Endothelial cell of umbilical vein (primary cell): ENCODE data around the gene KCNN3. TPM values are rescaled to one million over a fixed set of nuclear protein-coding genes. Genes with fewer than 3 reads are reported as not detected.

ENCODE experiments used
- BruUV-seq: library from RNA; stranded (reverse); fragments of 400-500 nt; replicated peaks from 2 replicates; lab custom pipeline; 2021; lab: Mats Ljungman, UMichigan
- CTCF ChIA-PET: fragments of 300-600, 350-600 bp; sonication (Branson Sonifier 250); formaldehyde crosslinking; loops from one replicate; lab custom pipeline; 2021; ENCODE audit warnings: antibody characterized with exemption, inconsistent platforms; lab: Charles Lee
- POLR2A ChIA-PET: fragments of 300-600, 350-600 bp; sonication (Branson Sonifier 250); formaldehyde crosslinking; loops from one replicate; lab custom pipeline; 2021; ENCODE audit warnings: antibody characterized with exemption, inconsistent platforms; lab: Charles Lee
- DNase-seq: peaks from one replicate; pipeline ENCODE4 v3.0.0-alpha.2; 2011; ENCODE audit warnings: low read depth, low spot score
- FAIRE-seq: peaks from 2 replicates; lab custom pipeline; 2011; peaks lifted over from hg19 to GRCh38; lab: Jason Lieb, UNC
- H2AFZ ChIP-seq: 2 replicates; pipeline ENCODE4 v1.6.0; 2012; ENCODE audit warnings: low read depth, low read length, control low read depth, inconsistent platforms
- H3K27ac ChIP-seq: 2 replicates; pipeline ENCODE4 v1.5.1; 2011; ENCODE audit warnings: low read depth, mild to moderate bottlenecking, control low read depth, low read length, moderate library complexity; ENCODE audit not compliant: insufficient read depth
- H3K27me3 ChIP-seq, 2 experiments: 2 replicates each; pipeline versions ENCODE4 v1.6.0 to v1.6.1; 2011; ENCODE audit warnings: low read length in 2 of 2, mixed read lengths in 1 of 2; ENCODE audit not compliant: control insufficient read depth in 2 of 2, insufficient read depth in 2 of 2
- H3K36me3 ChIP-seq, 2 experiments: 2 replicates in 1 of 2; 3 replicates in 1 of 2; pipeline ENCODE4 v1.5.1; 2011; ENCODE audit warnings: low read length in 2 of 2, mild to moderate bottlenecking in 1 of 2, moderate library complexity in 1 of 2; ENCODE audit not compliant: control insufficient read depth in 2 of 2, insufficient read depth in 2 of 2; ENCODE audit errors: extremely low read depth in 1 of 2
- H3K4me1 ChIP-seq: 3 replicates; pipeline ENCODE4 v1.5.1; 2011; ENCODE audit warnings: mild to moderate bottlenecking, low read length; ENCODE audit not compliant: control insufficient read depth, insufficient read depth; ENCODE audit errors: extremely low read depth
- H3K4me2 ChIP-seq: 2 replicates; pipeline ENCODE4 v1.6.1; 2011; ENCODE audit warnings: low read length, control low read depth, mixed read lengths; ENCODE audit not compliant: insufficient read depth
- H3K4me3 ChIP-seq, 3 experiments: fragments of 200-600 bp in 1 of 3; sonication (generic), shearing (Covaris generic) in 1 of 3; replicated peaks in 1 of 3; 2 replicates each; pipeline ENCODE4 v1.5.1; 2011 to 2016; ENCODE audit warnings: control low read depth in 3 of 3, low read length in 3 of 3, mild to moderate bottlenecking in 2 of 3, inconsistent platforms in 1 of 3, low read depth in 1 of 3, moderate library complexity in 1 of 3; ENCODE audit not compliant: insufficient read depth in 1 of 3
- H3K79me2 ChIP-seq: 2 replicates; pipeline ENCODE4 v1.6.0; 2012; ENCODE audit warnings: low read length, inconsistent platforms; ENCODE audit not compliant: control insufficient read depth, insufficient read depth
- H3K9ac ChIP-seq: replicated peaks from 2 replicates; pipeline ENCODE3; 2011; ENCODE audit warnings: low read length, control low read depth; ENCODE audit not compliant: insufficient read depth; ENCODE audit errors: extremely low read depth
- H3K9me1 ChIP-seq: replicated peaks from 3 replicates; pipeline ENCODE4 v1.6.0; 2011; ENCODE audit warnings: mild to moderate bottlenecking, low read length; ENCODE audit not compliant: control insufficient read depth, insufficient read depth; ENCODE audit errors: extremely low read depth
- H3K9me3 ChIP-seq: replicated peaks from 2 replicates; pipeline ENCODE4 v1.5.1; 2012; ENCODE audit warnings: low read length, inconsistent platforms; ENCODE audit not compliant: control insufficient read depth, insufficient read depth
- H4K20me1 ChIP-seq: replicated peaks from 2 replicates; pipeline ENCODE3; 2011; ENCODE audit warnings: mild to moderate bottlenecking, low read length; ENCODE audit not compliant: control insufficient read depth, insufficient read depth; ENCODE audit errors: extremely low read depth
- EZH2 ChIP-seq: IDR thresholded peaks from 2 replicates; pipeline ENCODE4 v1.6.1; 2012; ENCODE audit warnings: borderline replicate concordance, low read depth, mild to moderate bottlenecking, moderate library complexity, low read length, inconsistent platforms; ENCODE audit not compliant: severe bottlenecking
- FOS ChIP-seq: IDR thresholded peaks from 2 replicates; pipeline ENCODE4 v1.6.1; 2011; ENCODE audit warnings: mild to moderate bottlenecking, low read length, moderate library complexity, borderline replicate concordance; ENCODE audit not compliant: insufficient read depth
- GATA2 ChIP-seq: IDR thresholded peaks from 2 replicates; pipeline ENCODE4 v1.7.0; 2011; ENCODE audit warnings: low read depth, mild to moderate bottlenecking, moderate library complexity, mixed read lengths, low read length; ENCODE audit not compliant: insufficient read length, insufficient read depth
- JUN ChIP-seq: IDR thresholded peaks from 2 replicates; pipeline ENCODE4 v1.6.1; 2011; ENCODE audit warnings: borderline replicate concordance, low read depth; ENCODE audit not compliant: insufficient read length, insufficient read depth
- MYC ChIP-seq: IDR thresholded peaks from one replicate; pipeline ENCODE4 v1.6.1; 2011; ENCODE audit warnings: mild to moderate bottlenecking, low read depth, low read length
- POLR2A ChIP-seq: IDR thresholded peaks from 2 replicates; pipeline ENCODE4 v1.6.1; 2012; ENCODE audit warnings: low read depth, mild to moderate bottlenecking, control low read depth, low read length
- POLR2AphosphoS5 ChIP-seq: IDR thresholded peaks from 2 replicates; pipeline ENCODE4 v1.6.1; 2012; ENCODE audit warnings: low read depth, mild to moderate bottlenecking, control low read depth, low read length, moderate library complexity; ENCODE audit not compliant: insufficient read depth
- dilution Hi-C: fragments of 300-500 bp; cut with MboI; formaldehyde crosslinking; loops from one replicate; pipeline ENCODE4 v1.15.0; 2019; ENCODE audit warnings: low sequenced_read_pairs; ENCODE audit not compliant: extremely low pct_ligation_motif_present
- intact Hi-C: fragments of 100-400 bp; cut with micrococcal nuclease; formaldehyde crosslinking; loops from one replicate; pipeline ENCODE4 v1.10.0; 2022
- polyA plus RNA-seq, 4 experiments: library from polyadenylated mRNA; depleted of rRNA in 3 of 4; stranded (reverse) in 3 of 4; unstranded in 1 of 4; fragments of >200 nt; gene quantifications; 2 replicates each; pipeline versions ENCODE4 v1.2.1 to v1.2.3, GENCODE V29; 2011 to 2012; ENCODE audit warnings: missing spikeins in 1 of 4
- total RNA-seq: library from RNA; stranded (reverse); gene quantifications from 2 replicates; pipeline ENCODE4 v1.2.3, GENCODE V29; 2021
- TF ChIP-seq, protein P1 (sequence below), 2 donors: IDR thresholded peaks; 1 replicate in 1 of 2; 2 replicates in 1 of 2; pipeline ENCODE4 v1.5.1; 2011; ENCODE audit warnings: low read length in 2 of 2, mild to moderate bottlenecking in 2 of 2, moderate library complexity in 2 of 2, control low read depth in 1 of 2, inconsistent platforms in 1 of 2, low read depth in 1 of 2; ENCODE audit not compliant: insufficient read depth in 1 of 2; ENCODE audit errors: extremely low read depth in 1 of 2
- TF ChIP-seq, protein P2 (sequence below): IDR thresholded peaks from 2 replicates; pipeline ENCODE4 v1.6.1; 2011; ENCODE audit not compliant: insufficient read depth, insufficient read length

KCNN3 gene
- total and polyA plus RNA-seq, 2 donors (not counting 3 experiments of a cell fraction or from before 2014, with no cell fraction given), result 0.91 to 1.1 TPM

DNA sequence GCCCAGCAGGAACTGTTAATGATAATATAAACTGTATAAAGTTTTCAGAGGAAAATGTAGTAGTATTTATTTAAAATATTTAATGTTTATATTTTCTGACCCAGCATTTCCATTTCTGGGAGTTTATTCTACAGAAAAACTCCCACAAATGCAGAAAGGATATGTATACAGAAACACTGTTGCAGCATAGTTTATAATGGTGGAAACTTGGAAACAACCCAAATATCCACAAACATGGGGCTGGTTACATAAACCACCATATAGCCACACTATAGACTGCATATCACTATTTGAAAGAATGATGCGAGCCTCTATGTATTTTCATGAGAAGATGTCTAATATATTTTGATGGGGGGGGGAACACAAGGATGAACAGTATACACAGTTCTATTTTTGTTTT, 31.5 kb upstream of the KCNN3 start:
- BruUV-seq, result no TSS peak
- ChIA-PET POLR2A (interaction anchor here (0.6 kb wide), 1 partner anchor 20 kb away, joined by 3 read pairs; no protein-coding TSS in a partner anchor), CTCF (no interaction called here)
- Histone ChIP-seq H3K36me3 (no peaks in the 10 kb centered on the region), H2AFZ (no peak overlapping the region), H3K9ac (no peak overlapping the region), H3K9me1 (no peaks in the 10 kb centered on the region), H3K27me3 (peaks cover 0 to 5% of the 10 kb centered on the region in 2 experiments), H3K9me3 (no peaks in the 10 kb centered on the region), H3K27ac (no peak overlapping the region), H3K4me2 (no peak overlapping the region), H4K20me1 (no peaks in the 10 kb centered on the region), H3K79me2 (no peaks in the 10 kb centered on the region), H3K4me1 (no peaks in the 10 kb centered on the region), H3K4me3 (no peak overlapping the region)
- no peak for TF ChIP-seq EZH2
- no peak for TF ChIP-seq FOS
- TF ChIP-seq GATA2, result no peak
- no peak for TF ChIP-seq POLR2AphosphoS5
- TF ChIP-seq MYC, result no peak
- dilution Hi-C loops (no loop called here), intact Hi-C loops (no loop called here)
- DNase-seq (no peak), FAIRE-seq (no peak)

DNA sequence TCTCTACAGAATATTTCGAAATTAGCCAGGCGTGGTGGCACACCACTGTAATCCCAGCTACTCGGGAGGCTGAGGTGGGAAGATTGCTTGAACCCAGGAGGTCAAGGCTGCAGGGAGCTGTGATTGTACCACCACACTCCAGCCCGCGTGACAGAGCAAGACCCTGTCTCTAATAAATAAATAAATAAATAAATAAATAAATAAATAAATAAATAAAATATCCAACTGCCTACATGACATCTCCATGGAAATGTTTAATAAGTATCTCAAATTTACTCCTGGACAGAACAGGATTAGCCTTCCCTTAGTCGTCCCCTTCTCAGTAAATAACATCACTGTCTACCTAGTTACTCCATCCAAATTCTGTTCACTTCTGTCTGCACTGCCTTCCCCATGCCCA, 29.0 kb upstream of the KCNN3 start:
- Histone ChIP-seq H3K4me2 (no peak overlapping the region), H3K9me3 (no peaks in the 10 kb centered on the region), H3K27ac (no peak overlapping the region), H3K9me1 (no peaks in the 10 kb centered on the region), H3K79me2 (no peaks in the 10 kb centered on the region), H4K20me1 (no peaks in the 10 kb centered on the region), H3K9ac (no peak overlapping the region), H2AFZ (no peak overlapping the region), H3K4me3 (no peak overlapping the region), H3K4me1 (no peaks in the 10 kb centered on the region), H3K27me3 (peaks cover 7% of the 10 kb centered on the region in 2 experiments), H3K36me3 (no peaks in the 10 kb centered on the region)
- no TSS peak for BruUV-seq
- TF ChIP-seq, protein P1, sequence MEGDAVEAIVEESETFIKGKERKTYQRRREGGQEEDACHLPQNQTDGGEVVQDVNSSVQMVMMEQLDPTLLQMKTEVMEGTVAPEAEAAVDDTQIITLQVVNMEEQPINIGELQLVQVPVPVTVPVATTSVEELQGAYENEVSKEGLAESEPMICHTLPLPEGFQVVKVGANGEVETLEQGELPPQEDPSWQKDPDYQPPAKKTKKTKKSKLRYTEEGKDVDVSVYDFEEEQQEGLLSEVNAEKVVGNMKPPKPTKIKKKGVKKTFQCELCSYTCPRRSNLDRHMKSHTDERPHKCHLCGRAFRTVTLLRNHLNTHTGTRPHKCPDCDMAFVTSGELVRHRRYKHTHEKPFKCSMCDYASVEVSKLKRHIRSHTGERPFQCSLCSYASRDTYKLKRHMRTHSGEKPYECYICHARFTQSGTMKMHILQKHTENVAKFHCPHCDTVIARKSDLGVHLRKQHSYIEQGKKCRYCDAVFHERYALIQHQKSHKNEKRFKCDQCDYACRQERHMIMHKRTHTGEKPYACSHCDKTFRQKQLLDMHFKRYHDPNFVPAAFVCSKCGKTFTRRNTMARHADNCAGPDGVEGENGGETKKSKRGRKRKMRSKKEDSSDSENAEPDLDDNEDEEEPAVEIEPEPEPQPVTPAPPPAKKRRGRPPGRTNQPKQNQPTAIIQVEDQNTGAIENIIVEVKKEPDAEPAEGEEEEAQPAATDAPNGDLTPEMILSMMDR (IDR thresholded peaks at IDR 0.05; ENCODE audit: extremely low read depth in 1 of 2, insufficient read depth in 1 of 2, low read depth in 1 of 2, low read length in 2 of 2), result no peak
- TF ChIP-seq GATA2 (no peak), JUN (no peak), POLR2AphosphoS5 (no peak), EZH2 (no peak), FOS (no peak), POLR2A (no peak), MYC (no peak)
- TF ChIP-seq, protein P2, sequence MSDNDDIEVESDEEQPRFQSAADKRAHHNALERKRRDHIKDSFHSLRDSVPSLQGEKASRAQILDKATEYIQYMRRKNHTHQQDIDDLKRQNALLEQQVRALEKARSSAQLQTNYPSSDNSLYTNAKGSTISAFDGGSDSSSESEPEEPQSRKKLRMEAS, result no peak
- POLR2A ChIA-PET, result no interaction called here
- CTCF ChIA-PET, result no interaction called here
- intact Hi-C loops, result no loop called here
- DNase-seq (no peak), FAIRE-seq (no peak)
- dilution Hi-C loops, result no loop called here
